LNCAP (cell line): ENCODE data around the gene ABCC11.

Experiments
- CTCF ChIP-seq: fragments of 450-650 bp; IDR thresholded peaks from 2 replicates; pipeline ENCODE4 v1.5.1; 2017; ENCODE audit warnings: mild to moderate bottlenecking

Gene ABCC11

GRCh38 chr16:48123104-48123788 lies 124.1 kb downstream of the ABCC11 start:
- TF ChIP-seq CTCF, result no peak

GRCh38 chr16:48121276-48121675 lies 126.1 kb downstream of the ABCC11 start:
- no peak for TF ChIP-seq CTCF

- no peak for TF ChIP-seq CTCF
These were observed 128.5 kb downstream of the ABCC11 start for GRCh38 chr16:48118841-48119240.

GRCh38 chr16:48117217-48118105 lies 129.9 kb downstream of the ABCC11 start:
- TF ChIP-seq CTCF, result peak; percentile 90
